Prostate gland (tissue), 2 donors: ENCODE results near the gene PNLDC1. TPM values are rescaled to one million over a fixed set of nuclear protein-coding genes. Genes with fewer than 3 reads are reported as not detected.
"Not testable (repeated sequence)": the region's sequence is repeated elsewhere in the genome, so short reads cannot be mapped to it uniquely, and the experiment has no call there.

Experiments used
- DNase-seq: peaks from one replicate; pipeline ENCODE4 v3.0.0-alpha.2; 2019; ENCODE audit warnings: low spot score
- H3K27ac ChIP-seq, 2 donors: fragments of 200-600 bp; sonication (generic); 2 replicates each; pipeline ENCODE4 v1.5.1; 2017 to 2019
- H3K27me3 ChIP-seq: fragments of 200-600 bp; sonication (generic); replicated peaks from 2 replicates; pipeline ENCODE4 v1.5.1; 2019; ENCODE audit not compliant: insufficient read depth
- H3K36me3 ChIP-seq, 2 donors: fragments of 200-600 bp; sonication (generic); 1 replicate in 1 of 2; 2 replicates in 1 of 2; pipeline versions ENCODE4 v1.5.1 to v1.8.1; 2017 to 2019
- H3K4me1 ChIP-seq: fragments of 200-600 bp; sonication (generic); replicated peaks from 2 replicates; pipeline ENCODE4 v1.5.1; 2019
- H3K4me3 ChIP-seq, 2 donors: fragments of 200-600 bp; sonication (generic); 2 replicates each; pipeline ENCODE4 v1.5.1; 2017 to 2019
- H3K9me3 ChIP-seq: fragments of 200-600 bp; sonication (generic); 2 replicates; pipeline ENCODE4 v1.5.1; 2017
- POLR2A ChIP-seq: fragments of 450-650 bp; IDR thresholded peaks from one replicate; pipeline ENCODE4 v1.6.1; 2016; ENCODE audit warnings: antibody characterized with exemption, mild to moderate bottlenecking
- POLR2AphosphoS5 ChIP-seq: sonication (generic); formaldehyde crosslinking; IDR thresholded peaks from one replicate; pipeline ENCODE4 v1.6.1; 2017; ENCODE audit warnings: antibody characterized with exemption
- WGBS: methylation state at CpG from one replicate; pipeline ENCODE4 v1.1.5; 2018; 5-methylcytosine and 5-hydroxymethylcytosine counted together
- intact Hi-C: fragments of 100-400 bp; cut with DNase I; formaldehyde crosslinking; loops from one replicate; pipeline ENCODE4 v1.14.2; 2022
- total RNA-seq, 2 donors: library from RNA; depleted of rRNA; stranded (reverse); fragments of >200 nt; gene quantifications; one replicate each; pipeline ENCODE4 v1.1.0, GENCODE V29; 2016
- TF ChIP-seq, protein P1 (sequence below), 4 experiments: fragments of 200-600 bp in 2 of 4; fragments of 450-650 bp in 2 of 4; sonication (generic) in 2 of 4; IDR thresholded peaks; 1 replicate in 3 of 4; 2 replicates in 1 of 4; pipeline ENCODE4 v1.5.1; 2016 to 2019; ENCODE audit warnings: antibody characterized with exemption in 4 of 4, mild to moderate bottlenecking in 2 of 4, moderate library complexity in 2 of 4

Gene PNLDC1
- total RNA-seq, 2 donors from 2014 or later = 5.6 TPM; not detected in 1

DNA sequence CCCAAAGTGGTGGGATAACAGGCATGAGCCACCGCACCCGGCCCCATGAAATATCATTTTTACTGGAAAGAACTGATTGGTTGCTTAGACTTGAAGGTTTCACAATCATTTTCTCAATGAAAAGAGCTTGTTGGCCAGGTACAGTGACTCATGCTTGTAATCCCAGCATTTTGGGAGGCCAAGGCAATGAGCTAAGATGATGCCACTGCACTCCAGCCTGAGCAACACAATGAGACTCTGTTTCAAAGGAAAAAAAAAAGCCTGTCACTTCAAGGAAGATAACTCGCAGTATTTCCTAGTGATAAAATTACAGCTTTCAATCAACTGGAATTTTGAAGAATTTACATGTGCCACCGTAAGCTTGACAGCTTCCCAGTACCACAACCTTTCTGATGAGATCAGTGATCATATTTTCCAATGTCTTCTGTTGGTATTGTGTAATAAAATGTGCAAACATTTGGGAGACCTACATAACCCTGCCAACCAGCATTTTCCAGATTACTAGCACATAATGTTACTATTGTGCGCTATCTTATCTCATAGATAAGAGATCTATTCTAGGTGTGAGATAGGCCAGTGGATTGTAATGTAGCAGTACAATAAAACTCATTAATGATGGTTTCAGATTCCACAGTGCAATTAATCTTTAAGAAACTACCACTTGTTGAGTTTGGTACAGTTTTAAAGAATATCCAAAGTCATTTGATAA lies 7.2 kb downstream of the PNLDC1 start:
- Histone ChIP-seq H3K4me3 (no peak overlapping the region), H3K27me3 (no peaks in the 10 kb centered on the region), H3K36me3 (no peaks in the 10 kb centered on the region), H3K27ac (no peak overlapping the region), H3K9me3 (no peaks in the 10 kb centered on the region), H3K4me1 (no peaks in the 10 kb centered on the region)
- no peak for DNase-seq
- 77% methylated on average over 5 of the region's 5 CpGs for WGBS
- intact Hi-C loops = no loop called here
- TF ChIP-seq POLR2AphosphoS5 = no peak
- TF ChIP-seq, protein P1, sequence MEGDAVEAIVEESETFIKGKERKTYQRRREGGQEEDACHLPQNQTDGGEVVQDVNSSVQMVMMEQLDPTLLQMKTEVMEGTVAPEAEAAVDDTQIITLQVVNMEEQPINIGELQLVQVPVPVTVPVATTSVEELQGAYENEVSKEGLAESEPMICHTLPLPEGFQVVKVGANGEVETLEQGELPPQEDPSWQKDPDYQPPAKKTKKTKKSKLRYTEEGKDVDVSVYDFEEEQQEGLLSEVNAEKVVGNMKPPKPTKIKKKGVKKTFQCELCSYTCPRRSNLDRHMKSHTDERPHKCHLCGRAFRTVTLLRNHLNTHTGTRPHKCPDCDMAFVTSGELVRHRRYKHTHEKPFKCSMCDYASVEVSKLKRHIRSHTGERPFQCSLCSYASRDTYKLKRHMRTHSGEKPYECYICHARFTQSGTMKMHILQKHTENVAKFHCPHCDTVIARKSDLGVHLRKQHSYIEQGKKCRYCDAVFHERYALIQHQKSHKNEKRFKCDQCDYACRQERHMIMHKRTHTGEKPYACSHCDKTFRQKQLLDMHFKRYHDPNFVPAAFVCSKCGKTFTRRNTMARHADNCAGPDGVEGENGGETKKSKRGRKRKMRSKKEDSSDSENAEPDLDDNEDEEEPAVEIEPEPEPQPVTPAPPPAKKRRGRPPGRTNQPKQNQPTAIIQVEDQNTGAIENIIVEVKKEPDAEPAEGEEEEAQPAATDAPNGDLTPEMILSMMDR (IDR thresholded peaks at IDR 0.05) = no peak
- TF ChIP-seq POLR2A = no peak

DNA sequence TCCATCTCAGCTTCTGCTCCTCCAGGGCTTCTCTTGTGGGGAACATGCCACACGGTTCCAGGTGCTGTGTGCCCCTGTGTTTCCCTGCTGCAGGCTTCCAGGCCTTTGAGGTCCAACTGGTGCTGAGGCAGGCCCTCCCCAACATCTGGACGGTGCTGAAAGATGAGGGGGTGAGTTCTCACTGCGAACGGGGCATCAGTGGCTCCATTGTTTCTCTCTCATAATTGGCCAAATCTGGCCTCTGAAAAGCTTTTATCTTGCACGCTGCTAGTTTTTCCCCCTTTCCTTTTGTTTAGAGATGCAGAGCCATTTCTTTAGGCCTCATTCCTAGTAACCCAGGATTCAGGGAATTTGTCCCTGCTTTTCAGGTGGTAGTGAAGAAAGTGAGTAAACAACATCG lies 8.6 kb downstream of the PNLDC1 start:
- Histone ChIP-seq H3K4me1 (no peaks in the 10 kb centered on the region), H3K9me3 (no peaks in the 10 kb centered on the region), H3K27ac (no peak overlapping the region), H3K36me3 (no peaks in the 10 kb centered on the region), H3K27me3 (no peaks in the 10 kb centered on the region), H3K4me3 (no peak overlapping the region)
- TF ChIP-seq POLR2AphosphoS5 = no peak
- TF ChIP-seq POLR2A = no peak
- TF ChIP-seq, protein P1 (IDR thresholded peaks at IDR 0.05) = no peak
- DNase-seq = no peak
- WGBS = 81% methylated on average over 6 of the region's 6 CpGs
- intact Hi-C loops = no loop called here

DNA sequence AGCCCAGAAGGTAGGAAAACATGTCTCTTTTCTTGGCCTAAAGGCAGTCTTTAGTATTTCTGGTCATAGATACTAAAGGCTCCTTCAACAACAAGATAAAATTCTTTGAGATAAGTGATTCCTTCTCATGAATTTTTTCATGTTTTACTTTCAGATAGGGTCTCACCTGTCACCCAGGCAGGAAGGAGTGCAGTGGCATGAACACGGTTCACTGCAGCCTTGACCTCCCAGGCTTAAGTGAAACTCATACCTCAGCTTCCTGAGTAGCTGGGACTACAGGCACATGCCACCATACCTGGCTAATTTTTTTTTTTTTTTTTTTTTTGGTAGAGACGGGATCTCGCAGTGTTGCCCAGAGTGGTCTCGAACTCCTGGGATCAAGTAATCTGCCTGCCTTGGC lies 9.1 kb downstream of the PNLDC1 start:
- Histone ChIP-seq H3K27me3 (no peaks in the 10 kb centered on the region), H3K4me1 (no peaks in the 10 kb centered on the region), H3K36me3 (no peaks in the 10 kb centered on the region), H3K4me3 (no peak overlapping the region), H3K9me3 (no peaks in the 10 kb centered on the region), H3K27ac (no peak overlapping the region)
- 95% methylated on average over 4 of the region's 4 CpGs for WGBS
- intact Hi-C loops = no loop called here
- TF ChIP-seq, protein P1 (IDR thresholded peaks at IDR 0.05) = no peak
- TF ChIP-seq POLR2A (no peak), POLR2AphosphoS5 (no peak)
- DNase-seq = no peak

DNA sequence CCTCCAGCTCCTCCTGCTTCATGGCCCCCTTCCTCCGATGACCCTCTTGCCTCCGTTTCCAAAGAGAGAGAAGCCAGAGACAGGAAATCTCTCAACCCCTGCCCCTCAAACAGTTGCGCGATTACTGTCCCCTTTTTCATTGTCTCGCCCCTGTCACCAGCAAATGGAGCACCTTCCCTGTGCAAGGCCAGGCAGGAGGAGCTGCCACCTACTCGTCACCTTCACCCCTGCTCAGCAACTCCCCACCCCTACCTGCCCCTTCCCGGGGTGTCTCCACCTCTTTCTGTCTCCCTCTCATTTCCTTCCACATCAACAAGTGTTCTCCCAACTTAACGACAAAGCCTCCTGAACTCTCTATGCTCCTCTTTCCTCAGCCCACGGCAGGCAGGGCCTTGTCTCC lies 13.7 kb downstream of the PNLDC1 start:
- TF ChIP-seq POLR2AphosphoS5 = no peak
- TF ChIP-seq, protein P1 (IDR thresholded peaks at IDR 0.05) = no peak
- Histone ChIP-seq H3K36me3 (no peaks in the 10 kb centered on the region), H3K27ac (no peak overlapping the region), H3K4me3 (no peak overlapping the region), H3K9me3 (no peaks in the 10 kb centered on the region), H3K4me1 (no peaks in the 10 kb centered on the region), H3K27me3 (no peaks in the 10 kb centered on the region)
- WGBS = 86% methylated on average over 9 of the region's 9 CpGs
- intact Hi-C loops = no loop called here
- DNase-seq = no peak

DNA sequence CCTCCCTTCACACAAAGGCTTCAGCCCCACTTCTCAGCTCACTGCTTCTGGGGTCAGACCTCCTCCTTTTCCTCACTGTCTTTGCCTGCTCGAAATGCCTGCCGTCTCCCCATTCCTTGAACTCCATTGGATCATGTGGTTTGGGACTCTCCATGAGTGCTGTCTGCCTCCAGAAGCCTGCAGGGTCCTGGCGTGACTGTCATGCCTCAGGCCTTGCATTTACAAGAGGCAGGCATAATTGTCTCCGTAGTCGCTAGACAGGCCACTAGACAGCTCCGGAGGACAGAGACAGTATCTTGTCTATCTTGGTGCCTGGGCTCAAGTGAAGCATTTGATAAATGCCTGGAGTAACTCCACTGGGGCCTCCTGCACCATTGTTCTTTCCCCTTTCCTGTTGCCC lies 15.3 kb downstream of the PNLDC1 start:
- intact Hi-C loops = no loop called here
- no peak overlapping the region for H3K4me3 ChIP-seq
- WGBS = 55% methylated on average over 6 of the region's 6 CpGs
- DNase-seq = no peak
- H3K9me3 ChIP-seq = no peaks in the 10 kb centered on the region
- TF ChIP-seq, protein P1 (IDR thresholded peaks at IDR 0.05) = no peak
- TF ChIP-seq POLR2AphosphoS5 = no peak
- no peak for TF ChIP-seq POLR2A
- no peaks in the 10 kb centered on the region for H3K4me1 ChIP-seq
- no peak overlapping the region for H3K27ac ChIP-seq
- H3K27me3 ChIP-seq = no peaks in the 10 kb centered on the region
- H3K36me3 ChIP-seq = no peaks in the 10 kb centered on the region

DNA sequence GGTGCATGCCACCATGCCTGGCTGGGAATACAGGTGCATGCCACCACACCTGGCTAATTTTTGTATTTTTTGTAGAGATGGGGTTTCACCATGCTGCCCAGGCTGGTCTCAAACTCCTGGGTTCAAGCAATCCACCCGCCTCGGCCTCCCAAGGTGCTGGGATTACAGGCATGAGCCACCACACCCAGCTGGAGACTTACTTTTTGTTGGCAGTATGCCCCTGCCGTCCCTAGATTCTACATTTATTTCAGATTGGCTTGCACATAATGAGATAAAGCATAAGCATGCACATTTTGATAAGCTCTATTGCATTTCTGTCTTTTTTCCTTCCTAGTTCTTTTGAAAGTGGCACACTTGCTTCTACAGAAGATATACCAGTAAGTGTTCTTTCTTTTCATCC lies 16.7 kb downstream of the PNLDC1 start:
- H3K27ac ChIP-seq, H3K9me3 ChIP-seq, DNase-seq, H3K4me1 ChIP-seq, H3K36me3 ChIP-seq, intact Hi-C loops, H3K4me3 ChIP-seq, H3K27me3 ChIP-seq: not testable (repeated sequence)
- 76% methylated on average over 3 of the region's 3 CpGs for WGBS
